Measurements from ENCODE around the gene BCAS3.

GRCh38 chr17:60724647-60725046 lies 47.0 kb downstream of the BCAS3 start:
- no peak for TF ChIP-seq CTCF (IDR thresholded peaks at IDR 0.05 in 2 of 3, conservative IDR thresholded peaks at IDR 0.05 in 1 of 3; ENCODE audit: borderline replicate concordance in 1 of 3, insufficient read depth in 1 of 3, low read depth in 2 of 3, low read length in 2 of 3)
- TF ChIP-seq ATF3 (IDR thresholded peaks at IDR 0.05): no peak
- no peak for TF ChIP-seq EZH2 (IDR thresholded peaks at IDR 0.05)
- no peak for TF ChIP-seq SP1 (IDR thresholded peaks at IDR 0.05; ENCODE audit: low read depth)
- no peak for TF ChIP-seq MAX (IDR thresholded peaks at IDR 0.05)

Data from HCT116 (cell line).